HCEC 1CT (cell line): Measurements from ENCODE around the gene BCAT1.
"Not testable (repeated sequence)": the region's sequence is repeated elsewhere in the genome, so short reads cannot be mapped to it uniquely, and the experiment has no call there.

Experiments
- DNase-seq: peaks from one replicate; pipeline ENCODE4 v3.0.0-alpha.2; 2017

BCAT1 gene

GRCh38 chr12:24851883-24852282 is 97.0 kb downstream of the BCAT1 start:
- DNase-seq = not testable (repeated sequence)

- no peak for DNase-seq
Observed at GRCh38 chr12:24851341-24851740, 97.6 kb downstream of the BCAT1 start.

- DNase-seq = no peak
Observed at GRCh38 chr12:24850496-24850895, 98.4 kb downstream of the BCAT1 start.

DNA sequence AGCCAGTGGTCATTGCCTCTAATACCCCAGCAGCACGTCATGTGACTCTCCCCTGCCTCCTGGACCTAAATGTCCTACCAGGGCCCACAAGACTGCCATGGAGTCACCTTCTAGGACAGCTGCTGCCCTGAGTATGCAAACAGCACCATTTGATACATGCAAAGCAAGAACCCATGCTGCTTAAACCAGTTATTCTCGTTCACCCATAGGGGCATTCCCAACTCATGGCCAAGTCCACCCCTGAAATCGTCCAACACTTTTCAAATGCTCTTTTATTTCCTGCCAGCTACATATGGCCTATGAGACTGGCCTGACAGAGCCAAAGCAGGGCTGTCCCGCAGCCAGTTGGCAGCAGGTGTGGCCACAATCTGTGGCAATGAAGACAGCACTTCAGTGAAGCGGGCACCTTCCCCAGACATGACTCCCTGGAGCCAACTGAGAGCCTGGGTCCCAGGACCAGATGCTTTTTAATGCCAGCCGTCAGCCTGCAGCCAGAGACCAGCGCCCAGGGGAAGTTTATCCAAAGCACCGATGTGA is 99.9 kb downstream of the BCAT1 start:
- DNase-seq = no peak

- no peak for DNase-seq
Observed at GRCh38 chr12:24846689-24847088, 102.2 kb downstream of the BCAT1 start.

DNA sequence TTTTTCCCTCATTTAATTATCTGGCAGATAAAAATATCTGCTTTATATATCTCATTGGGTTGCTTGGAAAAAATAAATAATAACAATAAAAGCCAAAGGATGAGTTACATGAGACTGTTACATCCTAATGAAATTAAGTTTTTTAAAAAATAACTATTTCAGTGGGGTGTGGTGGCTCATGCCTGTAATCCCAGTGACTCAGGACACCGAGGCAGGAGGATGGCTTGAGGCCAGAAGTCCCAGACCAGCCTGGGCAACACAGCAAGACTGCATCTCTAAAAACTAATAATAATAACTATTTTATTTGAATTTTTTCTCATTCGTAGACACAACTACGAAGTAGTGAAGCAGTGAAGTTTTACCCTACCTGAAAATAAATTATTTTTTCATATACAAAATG is 103.3 kb downstream of the BCAT1 start:
- peak; percentile 28 for DNase-seq

DNA sequence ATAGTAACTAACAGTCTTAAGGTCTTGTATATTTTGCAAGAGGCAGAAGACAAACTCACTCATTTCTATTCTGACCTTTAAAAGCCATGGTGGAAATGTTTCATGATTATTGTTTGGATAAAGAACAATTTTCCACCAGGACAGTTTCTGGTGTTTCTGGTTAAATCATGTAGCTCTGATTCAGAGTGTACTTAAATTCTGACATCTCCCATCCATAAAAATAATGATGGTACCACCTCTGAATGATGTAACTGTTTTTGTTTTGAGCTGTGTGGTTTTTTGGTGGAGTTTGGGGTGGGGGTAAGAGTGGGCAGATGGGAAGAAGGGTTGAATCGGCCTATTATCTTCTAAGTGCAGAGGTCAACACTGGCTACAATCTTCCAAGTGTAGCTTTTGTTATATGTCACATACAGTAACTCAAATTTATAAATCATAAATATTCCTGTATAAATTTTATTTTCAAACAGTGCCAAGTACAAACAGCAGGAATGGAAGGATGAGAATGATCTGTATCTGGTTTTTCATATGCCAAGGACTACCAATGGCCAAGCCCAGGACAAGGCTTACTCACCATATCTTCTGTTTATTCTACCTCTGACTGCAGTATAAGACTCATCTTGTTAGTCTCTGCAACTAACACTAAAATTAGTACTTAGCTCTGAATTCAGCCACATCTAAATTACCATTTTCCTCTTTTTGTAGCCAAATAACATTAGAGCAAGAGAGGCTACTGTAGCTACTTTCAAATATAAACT is 108.7 kb downstream of the BCAT1 start:
- DNase-seq = peak; percentile 82

- peak; percentile 75 for DNase-seq
Observed at GRCh38 chr12:24839268-24839791, 109.6 kb downstream of the BCAT1 start.

GRCh38 chr12:24838531-24838950 is 110.4 kb downstream of the BCAT1 start:
- DNase-seq = peak; percentile 95

GRCh38 chr12:24835377-24835776 is 113.5 kb downstream of the BCAT1 start:
- no peak for DNase-seq

GRCh38 chr12:24833513-24833912 is 115.4 kb downstream of the BCAT1 start:
- no peak for DNase-seq

- DNase-seq = no peak
Observed at GRCh38 chr12:24823808-24824515, 124.9 kb downstream of the BCAT1 start.

GRCh38 chr12:24822121-24822899 is 126.6 kb downstream of the BCAT1 start:
- DNase-seq = peak; percentile 83

- DNase-seq = peak; percentile 76
Observed at GRCh38 chr12:24821691-24822090, 127.2 kb downstream of the BCAT1 start.

DNA sequence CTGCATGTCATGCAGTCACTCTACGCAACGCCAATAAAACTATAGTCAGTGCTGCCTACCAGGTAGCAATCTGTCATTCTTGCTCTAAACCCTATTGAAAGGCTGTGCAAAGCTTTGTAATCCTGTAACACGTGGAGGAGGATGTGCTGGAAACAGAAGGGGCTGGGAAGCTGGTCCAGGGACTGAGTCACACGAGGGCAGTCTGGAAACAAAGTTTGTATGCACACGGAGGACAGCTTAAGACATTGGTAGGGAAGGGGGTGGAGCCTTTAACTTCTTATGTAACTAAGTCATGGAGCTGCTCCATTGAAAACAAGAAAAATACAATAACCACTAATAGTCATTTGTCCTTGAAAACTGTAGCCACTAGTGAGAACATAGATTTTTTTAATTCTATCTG is 128.0 kb downstream of the BCAT1 start:
- DNase-seq = peak; percentile 74

- DNase-seq = no peak
Observed at GRCh38 chr12:24818351-24818750, 130.6 kb downstream of the BCAT1 start.

DNA sequence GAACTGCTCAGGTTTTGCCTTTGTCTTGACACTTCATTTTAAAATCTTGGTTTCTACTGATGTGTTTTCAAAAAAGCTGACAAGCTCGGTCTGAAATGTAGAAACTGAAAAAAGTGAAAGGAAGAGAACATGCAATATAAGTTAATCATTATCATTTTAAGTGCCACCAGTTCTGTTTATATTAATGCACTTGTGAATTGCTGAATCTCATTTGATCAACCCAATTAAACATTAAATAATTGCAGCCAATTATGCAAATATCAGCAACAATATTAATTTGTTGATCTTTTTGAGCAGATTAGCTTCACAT is 133.8 kb downstream of the BCAT1 start:
- DNase-seq = no peak

GRCh38 chr12:24814379-24815113 is 134.4 kb downstream of the BCAT1 start:
- DNase-seq = no peak

GRCh38 chr12:24810378-24810777 is 138.5 kb downstream of the BCAT1 start:
- DNase-seq = no peak

GRCh38 chr12:24809306-24809705 is 139.6 kb downstream of the BCAT1 start:
- DNase-seq = not testable (repeated sequence)

DNA sequence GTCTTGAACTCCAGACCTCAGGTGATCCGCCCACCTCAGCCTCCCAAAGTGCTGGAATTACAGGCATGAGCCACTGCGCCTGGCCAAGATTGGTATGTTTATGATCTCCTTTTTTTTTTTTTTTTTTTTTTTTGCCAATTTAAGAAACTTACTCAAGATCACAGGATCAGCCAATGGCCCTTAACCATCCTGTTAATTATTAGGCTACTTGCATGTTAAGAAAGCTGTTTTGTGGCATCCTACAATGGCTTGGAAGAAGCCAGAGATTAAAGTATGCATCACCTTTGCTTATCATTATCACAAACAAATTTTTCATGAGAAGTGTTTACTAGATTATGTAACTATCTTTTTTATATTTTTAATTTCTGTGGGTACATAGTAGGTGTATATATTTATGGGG is 140.2 kb downstream of the BCAT1 start:
- DNase-seq = no peak

GRCh38 chr12:24806386-24806785 is 142.5 kb downstream of the BCAT1 start:
- no peak for DNase-seq
